Smooth muscle cell (in vitro differentiated cells): Measurements from ENCODE around the gene PGBD5. TPM values are rescaled to one million over a fixed set of nuclear protein-coding genes. Genes with fewer than 3 reads are reported as not detected.
"Not testable (repeated sequence)": the region's sequence is repeated elsewhere in the genome, so short reads cannot be mapped to it uniquely, and the experiment has no call there.

Experiments
- DNase-seq: peaks from one replicate; lab custom pipeline; 2025; ENCODE audit not compliant: unreplicated experiment; lab: John Stamatoyannopoulos, UW
- H2AFZ ChIP-seq: fragments of 200-600 bp; sonication (generic); 2 replicates; pipeline ENCODE4 v1.6.0; 2016; ENCODE audit warnings: antibody characterized with exemption, low read depth, mild to moderate bottlenecking
- H3F3A ChIP-seq: fragments of 200-600 bp; sonication (generic); 2 replicates; pipeline ENCODE4 v1.6.0; 2017; ENCODE audit warnings: antibody characterized with exemption, low read depth
- H3K27ac ChIP-seq: fragments of 200-600 bp; sonication (generic); 2 replicates; pipeline ENCODE4 v1.5.1; 2016; ENCODE audit warnings: low read depth, mild to moderate bottlenecking
- H3K27me3 ChIP-seq: fragments of 200-600 bp; sonication (generic); 2 replicates; pipeline ENCODE4 v1.6.1; 2016; ENCODE audit warnings: low read depth, mild to moderate bottlenecking
- H3K36me3 ChIP-seq: fragments of 200-600 bp; sonication (generic); 2 replicates; pipeline ENCODE4 v1.5.1; 2016; ENCODE audit warnings: low read depth
- H3K4me1 ChIP-seq: fragments of 200-600 bp; sonication (generic); 2 replicates; pipeline ENCODE4 v1.5.1; 2016; ENCODE audit warnings: low read depth
- H3K4me2 ChIP-seq: fragments of 200-600 bp; sonication (generic); 2 replicates; pipeline ENCODE4 v1.6.0; 2016; ENCODE audit warnings: mild to moderate bottlenecking
- H3K4me3 ChIP-seq: fragments of 200-600 bp; sonication (generic); 2 replicates; pipeline ENCODE4 v1.5.1; 2016; ENCODE audit warnings: mild to moderate bottlenecking
- H3K79me2 ChIP-seq: fragments of 200-600 bp; sonication (generic); 2 replicates; pipeline ENCODE4 v1.6.0; 2016; ENCODE audit warnings: low read depth, mild to moderate bottlenecking
- H3K9ac ChIP-seq: fragments of 200-600 bp; sonication (generic); 2 replicates; pipeline ENCODE4 v1.6.0; 2016; ENCODE audit warnings: low read depth
- H3K9me3 ChIP-seq: fragments of 200-600 bp; sonication (generic); replicated peaks from 2 replicates; pipeline ENCODE4 v1.5.1; 2016; ENCODE audit warnings: low read depth
- H4K20me1 ChIP-seq: fragments of 200-600 bp; sonication (generic); 2 replicates; pipeline ENCODE4 v1.6.0; 2016; ENCODE audit warnings: low read depth
- WGBS: methylation state at CpG from one replicate; pipeline ENCODE4 v1.1.7; 2016; ENCODE audit warnings: low lambda C conversion rate; 5-methylcytosine and 5-hydroxymethylcytosine counted together
- polyA plus RNA-seq: library from polyadenylated mRNA; unstranded; fragments of >200 nt; fragmentation: Nextera tagmentation; extraction: Ambion mirVana; gene quantifications from 2 replicates; pipeline ENCODE4 v1.2.1, GENCODE V29; 2016
- total RNA-seq: library from RNA; depleted of rRNA; stranded (reverse); fragments of >200 nt; gene quantifications from 2 replicates; pipeline ENCODE4 v1.2.3, GENCODE V29; 2014
- TF ChIP-seq, protein P1 (sequence below): fragments of 200-600 bp; sonication (generic); IDR thresholded peaks from 2 replicates; pipeline ENCODE4 v1.5.1; 2017; ENCODE audit warnings: borderline replicate concordance, mild to moderate bottlenecking, antibody characterized with exemption; ENCODE audit not compliant: insufficient read depth, poor library complexity, severe bottlenecking

The PGBD5 gene
- total and polyA plus RNA-seq, 2 experiments from 2014 or later: 0.83 to 0.94 TPM

DNA sequence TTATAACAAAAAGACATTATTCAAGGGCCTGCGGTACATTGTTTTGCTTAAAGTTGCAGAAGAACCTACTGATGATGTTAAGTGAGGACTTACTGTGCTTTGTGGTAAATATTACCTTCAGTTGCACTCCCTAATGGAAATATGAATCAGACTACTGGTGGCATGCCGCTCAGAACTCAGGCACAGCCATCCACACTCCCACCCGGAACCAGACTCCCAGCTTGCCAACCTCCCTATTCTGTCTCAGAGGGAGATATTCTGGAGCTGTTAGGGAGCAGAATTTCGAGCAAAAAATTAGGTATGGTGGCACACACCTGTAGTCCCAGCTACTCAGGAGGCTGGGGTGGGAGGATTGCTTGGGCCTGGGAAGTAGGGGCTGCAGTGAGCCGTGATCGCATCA is 13.1 kb downstream of the PGBD5 start:
- Histone ChIP-seq H3K9ac (no peak overlapping the region), H3K79me2 (no peaks in the 10 kb centered on the region), H3F3A (no peaks in the 10 kb centered on the region), H3K36me3 (no peaks in the 10 kb centered on the region), H3K27me3 (peaks cover 4% of the 10 kb centered on the region), H3K4me2 (no peak overlapping the region), H3K9me3 (no peaks in the 10 kb centered on the region), H4K20me1 (no peaks in the 10 kb centered on the region), H3K4me3 (no peak overlapping the region), H2AFZ (no peak overlapping the region), H3K4me1 (no peaks in the 10 kb centered on the region), H3K27ac (no peak overlapping the region)
- TF ChIP-seq, protein P1, sequence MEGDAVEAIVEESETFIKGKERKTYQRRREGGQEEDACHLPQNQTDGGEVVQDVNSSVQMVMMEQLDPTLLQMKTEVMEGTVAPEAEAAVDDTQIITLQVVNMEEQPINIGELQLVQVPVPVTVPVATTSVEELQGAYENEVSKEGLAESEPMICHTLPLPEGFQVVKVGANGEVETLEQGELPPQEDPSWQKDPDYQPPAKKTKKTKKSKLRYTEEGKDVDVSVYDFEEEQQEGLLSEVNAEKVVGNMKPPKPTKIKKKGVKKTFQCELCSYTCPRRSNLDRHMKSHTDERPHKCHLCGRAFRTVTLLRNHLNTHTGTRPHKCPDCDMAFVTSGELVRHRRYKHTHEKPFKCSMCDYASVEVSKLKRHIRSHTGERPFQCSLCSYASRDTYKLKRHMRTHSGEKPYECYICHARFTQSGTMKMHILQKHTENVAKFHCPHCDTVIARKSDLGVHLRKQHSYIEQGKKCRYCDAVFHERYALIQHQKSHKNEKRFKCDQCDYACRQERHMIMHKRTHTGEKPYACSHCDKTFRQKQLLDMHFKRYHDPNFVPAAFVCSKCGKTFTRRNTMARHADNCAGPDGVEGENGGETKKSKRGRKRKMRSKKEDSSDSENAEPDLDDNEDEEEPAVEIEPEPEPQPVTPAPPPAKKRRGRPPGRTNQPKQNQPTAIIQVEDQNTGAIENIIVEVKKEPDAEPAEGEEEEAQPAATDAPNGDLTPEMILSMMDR: no peak
- DNase-seq: no peak
- 85% methylated on average over 5 of the region's 6 CpGs for WGBS

DNA sequence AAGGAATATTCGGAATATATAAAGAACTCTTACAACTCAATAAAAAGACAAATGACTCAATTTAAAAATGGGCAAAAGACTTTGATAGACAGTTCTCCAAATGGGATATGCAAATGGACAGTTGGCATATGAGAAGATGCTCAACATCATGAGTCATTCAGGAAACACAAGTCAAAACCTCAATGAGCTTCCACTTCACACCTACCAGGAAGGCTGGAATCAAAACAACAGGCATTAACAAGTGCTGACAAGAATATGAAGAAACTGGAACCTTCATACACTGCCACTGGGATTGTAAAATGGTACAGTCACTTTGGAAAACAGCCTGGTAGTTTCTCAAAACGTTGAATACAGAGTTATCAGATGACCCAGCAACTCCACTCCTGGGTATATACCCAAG is 17.2 kb downstream of the PGBD5 start:
- Histone ChIP-seq H3F3A (no peaks in the 10 kb centered on the region), H3K79me2 (no peaks in the 10 kb centered on the region), H3K9me3 (no peaks in the 10 kb centered on the region), H3K27ac (no peak overlapping the region), H3K9ac (no peak overlapping the region), H4K20me1 (no peaks in the 10 kb centered on the region), H3K36me3 (no peaks in the 10 kb centered on the region), H3K4me3 (no peak overlapping the region), H3K27me3 (no peaks in the 10 kb centered on the region), H3K4me2 (no peak overlapping the region), H2AFZ (no peak overlapping the region), H3K4me1 (no peaks in the 10 kb centered on the region)
- 78% methylated on average over 2 of the region's 2 CpGs for WGBS
- no peak for DNase-seq
- TF ChIP-seq, protein P1: no peak

DNA sequence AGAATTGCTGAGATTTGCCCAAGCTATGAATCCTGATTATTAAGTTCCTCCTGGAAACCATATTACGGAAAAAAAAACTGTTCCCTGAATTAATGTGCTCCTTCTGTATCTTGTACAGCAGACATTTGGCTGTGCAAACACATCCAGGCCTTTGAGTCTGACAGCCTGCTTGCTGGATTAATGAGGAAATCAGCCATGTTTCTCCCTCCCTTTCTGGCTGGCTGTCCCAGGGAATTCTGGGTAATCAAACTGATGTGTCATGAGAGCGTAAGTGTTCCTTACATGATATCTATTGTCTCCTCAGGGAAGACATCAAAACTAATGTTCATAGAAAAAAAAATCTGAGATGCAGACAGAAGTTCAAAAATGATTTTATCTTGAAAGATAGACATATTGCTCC is 18.8 kb downstream of the PGBD5 start:
- TF ChIP-seq, protein P1: no peak
- H3F3A ChIP-seq: no peaks in the 10 kb centered on the region
- no peak overlapping the region for H3K4me3 ChIP-seq
- H3K4me1 ChIP-seq: no peaks in the 10 kb centered on the region
- H3K9ac ChIP-seq: no peak overlapping the region
- DNase-seq: no peak
- no peaks in the 10 kb centered on the region for H3K36me3 ChIP-seq
- no peaks in the 10 kb centered on the region for H3K79me2 ChIP-seq
- no peak overlapping the region for H3K4me2 ChIP-seq
- H3K9me3 ChIP-seq: no peaks in the 10 kb centered on the region
- H4K20me1 ChIP-seq: no peaks in the 10 kb centered on the region
- H3K27ac ChIP-seq: no peak overlapping the region
- 95% methylated on average over 2 of the region's 2 CpGs for WGBS
- no peak overlapping the region for H2AFZ ChIP-seq
- H3K27me3 ChIP-seq: no peaks in the 10 kb centered on the region

DNA sequence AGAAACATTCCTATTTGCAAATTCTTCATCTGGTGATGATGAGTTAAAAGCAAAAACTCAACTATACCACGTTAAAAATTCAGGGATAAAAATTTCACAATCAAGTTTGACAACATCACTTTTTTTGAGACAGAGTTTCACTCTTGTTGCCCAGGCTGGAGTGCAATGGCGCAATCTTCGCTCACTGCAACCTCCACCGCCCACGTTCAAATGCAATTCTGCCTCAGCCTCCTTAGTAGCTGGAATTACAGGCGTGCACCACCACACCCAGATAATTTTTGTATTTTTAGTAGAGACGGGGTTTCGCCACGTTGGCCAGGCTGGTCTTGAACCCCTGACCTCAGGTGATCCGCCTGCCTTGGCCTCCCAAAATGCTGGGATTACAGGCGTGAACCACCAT is 19.4 kb downstream of the PGBD5 start:
- not testable (repeated sequence) for H2AFZ ChIP-seq, H3F3A ChIP-seq, H3K27me3 ChIP-seq, DNase-seq, H3K9me3 ChIP-seq, H4K20me1 ChIP-seq, H3K36me3 ChIP-seq, H3K9ac ChIP-seq, H3K4me2 ChIP-seq, H3K4me3 ChIP-seq, H3K27ac ChIP-seq, H3K4me1 ChIP-seq, H3K79me2 ChIP-seq
- 96% methylated on average over 11 of the region's 11 CpGs for WGBS
